Osteocyte (in vitro differentiated cells): Measurements from ENCODE around the gene IL4I1. TPM values are rescaled to one million over a fixed set of nuclear protein-coding genes. Genes with fewer than 3 reads are reported as not detected.

Experiments
- DNase-seq: peaks from one replicate; pipeline ENCODE4 v3.0.0; 2021; ENCODE audit warnings: mixed read lengths; ENCODE audit not compliant: unreplicated experiment; ENCODE audit errors: extremely low spot score
- H3K27ac Mint-ChIP-seq: one replicate; pipeline ENCODE4 v1.8.0; 2021; ENCODE audit warnings: mild to moderate bottlenecking, mixed read lengths; ENCODE audit not compliant: unreplicated experiment
- H3K27me3 Mint-ChIP-seq: one replicate; pipeline ENCODE4 v1.8.0; 2021; ENCODE audit warnings: mixed read lengths; ENCODE audit not compliant: unreplicated experiment
- H3K36me3 Mint-ChIP-seq: one replicate; pipeline ENCODE4 v1.8.0; 2021; ENCODE audit warnings: mixed read lengths; ENCODE audit not compliant: unreplicated experiment
- H3K4me1 Mint-ChIP-seq: one replicate; pipeline ENCODE4 v1.8.0; 2021; ENCODE audit warnings: mixed read lengths; ENCODE audit not compliant: unreplicated experiment
- H3K4me3 Mint-ChIP-seq: one replicate; pipeline ENCODE4 v1.8.0; 2021; ENCODE audit warnings: mild to moderate bottlenecking, moderate library complexity, mixed read lengths; ENCODE audit not compliant: unreplicated experiment
- H3K9me3 Mint-ChIP-seq: one replicate; pipeline ENCODE4 v1.8.0; 2021; ENCODE audit warnings: mixed read lengths; ENCODE audit not compliant: unreplicated experiment
- CTCF ChIP-seq: fragments of 200-600 bp; sonication (generic); IDR thresholded peaks from 2 replicates; pipeline ENCODE4 v1.5.0; 2021; ENCODE audit warnings: antibody characterized with exemption, mild to moderate bottlenecking, moderate library complexity
- total RNA-seq: library from RNA; stranded (reverse); gene quantifications from 2 replicates; pipeline ENCODE4 v1.2.1, GENCODE V29; 2021

IL4I1 gene
- total RNA-seq, 1 donor from 2014 or later, result not detected

GRCh38 chr19:49938662-49939061, 42.0 kb upstream of the IL4I1 start:
- Mint-ChIP-seq H3K27me3 (peaks cover 12% of the 10 kb centered on the region), H3K4me1 (peaks cover 2% of the 10 kb centered on the region), H3K4me3 (no peak overlapping the region), H3K9me3 (no peaks in the 10 kb centered on the region), H3K27ac (no peak overlapping the region), H3K36me3 (no peaks in the 10 kb centered on the region)
- TF ChIP-seq CTCF, result no peak
- no peak for DNase-seq

GRCh38 chr19:49937750-49938381, 41.2 kb upstream of the IL4I1 start:
- H3K9me3 Mint-ChIP-seq, result no peaks in the 10 kb centered on the region
- no peak overlapping the region for H3K27ac Mint-ChIP-seq
- H3K4me3 Mint-ChIP-seq, result no peak overlapping the region
- TF ChIP-seq CTCF, result peak; percentile 97
- DNase-seq, result peak; percentile 95
- peaks cover 2% of the 10 kb centered on the region for H3K4me1 Mint-ChIP-seq
- H3K27me3 Mint-ChIP-seq, result peaks cover 4% of the 10 kb centered on the region
- H3K36me3 Mint-ChIP-seq, result peaks cover 3% of the 10 kb centered on the region

GRCh38 chr19:49936549-49936948, 39.9 kb upstream of the IL4I1 start:
- H3K4me3 Mint-ChIP-seq, result no peak overlapping the region

GRCh38 chr19:49933643-49934042, 37.0 kb upstream of the IL4I1 start:
- no peak overlapping the region for H3K27ac Mint-ChIP-seq
- peaks cover 11% of the 10 kb centered on the region for H3K4me1 Mint-ChIP-seq
- TF ChIP-seq CTCF, result no peak
- DNase-seq, result no peak
- H3K9me3 Mint-ChIP-seq, result no peaks in the 10 kb centered on the region
- no peak overlapping the region for H3K4me3 Mint-ChIP-seq
- no peaks in the 10 kb centered on the region for H3K27me3 Mint-ChIP-seq
- H3K36me3 Mint-ChIP-seq, result peaks cover 13% of the 10 kb centered on the region

More at GRCh38 chr19:49936549-49936948, 39.9 kb upstream of the IL4I1 start:
- peaks cover 2% of the 10 kb centered on the region for H3K4me1 Mint-ChIP-seq
- H3K27ac Mint-ChIP-seq, result no peak overlapping the region
- DNase-seq, result no peak
- no peak for TF ChIP-seq CTCF
- H3K9me3 Mint-ChIP-seq, result no peaks in the 10 kb centered on the region
- no peaks in the 10 kb centered on the region for H3K27me3 Mint-ChIP-seq
- peaks cover 9% of the 10 kb centered on the region for H3K36me3 Mint-ChIP-seq

GRCh38 chr19:49932731-49933131, 36.0 kb upstream of the IL4I1 start:
- TF ChIP-seq CTCF, result no peak
- DNase-seq, result no peak
- no peak overlapping the region for H3K27ac Mint-ChIP-seq
- peaks cover 13% of the 10 kb centered on the region for H3K36me3 Mint-ChIP-seq
- peaks cover 20% of the 10 kb centered on the region for H3K4me1 Mint-ChIP-seq
- no peaks in the 10 kb centered on the region for H3K27me3 Mint-ChIP-seq
- no peaks in the 10 kb centered on the region for H3K9me3 Mint-ChIP-seq
- no peak overlapping the region for H3K4me3 Mint-ChIP-seq
